WERI-Rb-1 (cell line): Measurements from ENCODE around the gene MMP23B.

ENCODE experiments used
- DNase-seq: peaks from one replicate; pipeline ENCODE4 v3.0.0-alpha.2; 2020
- H3K27ac ChIP-seq: fragments of 250-450 bp; sonication (Bioruptor Pico); 2 replicates; pipeline ENCODE4 v1.5.1; 2020; ENCODE audit warnings: mild to moderate bottlenecking, moderate library complexity
- H3K27me3 ChIP-seq: fragments of 250-450 bp; sonication (Bioruptor Pico); 2 replicates; pipeline ENCODE4 v1.5.1; 2021; ENCODE audit warnings: mild to moderate bottlenecking, low read depth, moderate library complexity; ENCODE audit not compliant: insufficient read depth, severe bottlenecking
- H3K36me3 ChIP-seq: fragments of 250-450 bp; sonication (Bioruptor Pico); 2 replicates; pipeline ENCODE4 v1.5.1; 2020; ENCODE audit warnings: mild to moderate bottlenecking, moderate library complexity
- H3K4me3 ChIP-seq: 2 replicates; pipeline ENCODE4 v1.5.1; 2011; ENCODE audit warnings: low read depth, mild to moderate bottlenecking, control low read depth, low read length
- H3K9me3 ChIP-seq: fragments of 250-450 bp; sonication (Bioruptor Pico); 2 replicates; pipeline ENCODE4 v1.5.1; 2021; ENCODE audit warnings: mild to moderate bottlenecking, moderate library complexity; ENCODE audit not compliant: severe bottlenecking
- TF ChIP-seq, protein P1 (sequence below): IDR thresholded peaks from 2 replicates; pipeline ENCODE4 v1.5.1; 2011; ENCODE audit warnings: low read depth, mild to moderate bottlenecking, control low read depth, inconsistent platforms, low read length

The MMP23B gene

DNA sequence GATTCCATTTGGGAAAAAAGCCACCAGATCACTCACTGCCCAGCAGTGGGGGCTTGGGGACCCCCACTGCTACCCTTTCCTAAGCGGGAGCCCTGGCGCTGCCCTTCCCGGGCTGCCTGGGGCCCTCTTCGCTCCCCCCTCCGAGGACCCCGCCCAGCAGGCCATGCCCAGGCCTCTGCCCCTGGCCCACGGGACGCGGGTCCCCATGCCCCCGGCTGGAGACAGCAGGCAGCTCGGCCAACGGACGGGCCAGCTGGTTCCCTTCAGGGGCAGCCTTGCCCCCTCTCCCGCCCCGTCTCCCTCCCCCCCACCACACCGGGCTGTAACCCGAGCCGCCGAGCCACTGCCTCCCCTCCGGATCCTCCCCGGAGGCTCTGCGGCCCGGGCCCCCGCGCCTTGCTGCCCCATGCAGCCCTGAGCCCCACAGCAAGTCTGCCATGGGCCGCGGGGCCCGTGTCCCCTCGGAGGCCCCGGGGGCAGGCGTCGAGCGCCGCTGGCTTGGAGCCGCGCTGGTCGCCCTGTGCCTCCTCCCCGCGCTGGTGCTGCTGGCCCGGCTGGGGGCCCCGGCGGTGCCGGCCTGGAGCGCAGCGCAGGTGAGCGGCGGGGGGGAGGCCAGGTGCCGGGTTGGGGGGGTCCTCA lies at the start of gene MMP23B:
TSS of gene MMP23B (plus strand) at position 392 of the 639 bp plus-strand sequence. CDS start at position 438, 46 bp downstream.
- TF ChIP-seq, protein P1, sequence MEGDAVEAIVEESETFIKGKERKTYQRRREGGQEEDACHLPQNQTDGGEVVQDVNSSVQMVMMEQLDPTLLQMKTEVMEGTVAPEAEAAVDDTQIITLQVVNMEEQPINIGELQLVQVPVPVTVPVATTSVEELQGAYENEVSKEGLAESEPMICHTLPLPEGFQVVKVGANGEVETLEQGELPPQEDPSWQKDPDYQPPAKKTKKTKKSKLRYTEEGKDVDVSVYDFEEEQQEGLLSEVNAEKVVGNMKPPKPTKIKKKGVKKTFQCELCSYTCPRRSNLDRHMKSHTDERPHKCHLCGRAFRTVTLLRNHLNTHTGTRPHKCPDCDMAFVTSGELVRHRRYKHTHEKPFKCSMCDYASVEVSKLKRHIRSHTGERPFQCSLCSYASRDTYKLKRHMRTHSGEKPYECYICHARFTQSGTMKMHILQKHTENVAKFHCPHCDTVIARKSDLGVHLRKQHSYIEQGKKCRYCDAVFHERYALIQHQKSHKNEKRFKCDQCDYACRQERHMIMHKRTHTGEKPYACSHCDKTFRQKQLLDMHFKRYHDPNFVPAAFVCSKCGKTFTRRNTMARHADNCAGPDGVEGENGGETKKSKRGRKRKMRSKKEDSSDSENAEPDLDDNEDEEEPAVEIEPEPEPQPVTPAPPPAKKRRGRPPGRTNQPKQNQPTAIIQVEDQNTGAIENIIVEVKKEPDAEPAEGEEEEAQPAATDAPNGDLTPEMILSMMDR, result no peak
- Histone ChIP-seq H3K9me3 (no peaks in the 10 kb centered on the region), H3K27ac (no peak within 1 kb of the TSS), H3K4me3 (no peak within 1 kb of the TSS), H3K27me3 (no peaks in the 10 kb centered on the region), H3K36me3 (peaks cover 3% of the 10 kb centered on the region; the same call in 1 of the 2 replicates)
- DNase-seq, result no peak

DNA sequence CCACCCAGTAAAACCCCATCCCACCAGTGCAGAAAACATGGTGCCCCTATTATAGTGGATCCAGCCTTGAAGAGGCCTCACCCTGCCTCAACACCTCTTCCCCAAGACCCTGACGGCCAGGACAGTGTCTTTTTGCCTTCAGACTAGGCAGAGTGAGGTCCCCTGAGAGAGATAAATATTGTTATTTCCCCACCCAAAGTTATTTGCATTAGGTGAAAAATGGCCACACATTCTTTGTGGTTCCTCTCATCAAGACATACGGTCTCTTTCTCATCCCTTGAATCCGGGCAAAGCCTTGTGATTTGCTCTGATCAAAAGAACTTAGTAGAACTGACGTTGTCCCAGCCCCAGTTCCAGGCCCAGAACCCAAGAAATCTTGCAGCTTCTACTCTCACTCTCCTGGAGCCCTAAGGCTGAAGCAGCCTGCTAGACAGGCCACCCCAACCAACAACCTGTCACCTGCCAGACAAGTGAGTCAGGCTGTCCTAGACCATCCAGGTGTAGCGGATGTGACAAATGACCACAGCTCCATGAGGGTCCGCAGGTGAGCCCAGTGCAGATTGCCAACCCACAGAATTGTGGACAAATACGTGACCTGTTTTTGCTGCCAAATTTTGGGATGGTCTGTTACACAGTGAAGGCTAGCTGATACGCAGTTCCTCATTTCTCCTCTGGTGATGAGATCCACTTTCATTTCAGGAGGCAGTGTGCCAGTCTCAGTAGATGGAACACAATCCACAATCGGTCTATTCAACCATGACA lies 49.2 kb upstream of the MMP23B start:
- no peak for DNase-seq
- Histone ChIP-seq H3K36me3 (no peaks in the 10 kb centered on the region), H3K27me3 (no peaks in the 10 kb centered on the region), H3K4me3 (no peak overlapping the region), H3K9me3 (no peaks in the 10 kb centered on the region), H3K27ac (no peak overlapping the region)
- TF ChIP-seq, protein P1, result no peak

DNA sequence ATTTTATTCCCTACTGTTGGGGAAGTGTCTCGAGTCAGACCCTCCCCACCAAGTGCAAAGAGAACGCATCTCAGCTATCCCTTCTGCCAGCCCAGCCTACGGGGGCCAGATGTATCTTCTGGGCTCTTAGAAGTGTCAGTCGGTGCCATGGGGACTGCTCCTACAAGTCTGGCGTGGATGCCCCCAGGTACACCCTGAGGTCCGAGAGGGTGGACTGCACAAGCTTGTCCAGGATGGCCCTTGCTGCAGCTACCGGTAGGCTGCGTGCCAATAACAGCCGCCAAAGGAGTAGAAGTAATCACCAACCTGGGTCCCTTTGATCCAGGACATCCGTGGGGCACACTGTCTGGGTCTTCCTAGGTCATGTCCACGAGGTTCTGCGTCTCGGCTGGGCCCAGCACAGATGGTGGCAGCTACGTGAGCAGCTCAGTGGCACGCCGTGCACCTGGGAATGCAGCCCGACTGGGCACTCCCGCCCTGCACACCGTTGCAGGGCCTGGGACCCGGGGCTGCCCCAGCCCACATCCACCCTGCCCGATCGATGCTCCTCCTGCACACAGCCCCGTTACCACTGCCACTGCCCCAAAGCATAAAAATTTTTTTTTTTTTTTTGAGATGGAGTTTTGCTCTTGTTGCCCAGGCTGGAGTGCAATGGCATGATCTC lies 48.5 kb upstream of the MMP23B start:
- TF ChIP-seq, protein P1, result no peak
- Histone ChIP-seq H3K27me3 (no peaks in the 10 kb centered on the region), H3K36me3 (no peaks in the 10 kb centered on the region), H3K9me3 (no peaks in the 10 kb centered on the region), H3K4me3 (no peak overlapping the region), H3K27ac (no peak overlapping the region)
- DNase-seq, result no peak

DNA sequence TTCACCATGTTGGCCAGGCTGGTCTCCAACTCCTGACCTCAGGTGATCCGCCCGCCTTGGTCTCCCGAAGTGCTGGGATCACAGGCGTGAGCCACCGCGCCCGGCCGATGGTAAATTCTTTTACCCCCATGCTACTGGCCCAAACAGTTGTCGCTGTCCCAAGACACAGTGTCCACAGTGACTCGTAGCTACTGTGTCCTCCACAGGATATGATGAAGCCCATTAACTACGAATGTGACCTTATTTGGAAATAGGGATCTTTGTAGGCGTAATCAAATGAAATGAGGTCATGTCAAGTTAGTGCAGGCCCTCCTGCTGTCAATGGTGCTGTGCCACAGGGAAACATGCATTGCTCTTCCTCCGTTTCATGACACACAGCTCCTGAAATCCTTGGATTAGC lies 40.5 kb upstream of the MMP23B start:
- TF ChIP-seq, protein P1, result no peak
- DNase-seq, result peak; percentile 62
- no peaks in the 10 kb centered on the region for H3K36me3 ChIP-seq
- H3K27me3 ChIP-seq, result no peaks in the 10 kb centered on the region
- no peak overlapping the region for H3K4me3 ChIP-seq
- H3K27ac ChIP-seq, result peak overlapping the region; percentile 61; the same call in 1 of the 2 replicates
- no peaks in the 10 kb centered on the region for H3K9me3 ChIP-seq

DNA sequence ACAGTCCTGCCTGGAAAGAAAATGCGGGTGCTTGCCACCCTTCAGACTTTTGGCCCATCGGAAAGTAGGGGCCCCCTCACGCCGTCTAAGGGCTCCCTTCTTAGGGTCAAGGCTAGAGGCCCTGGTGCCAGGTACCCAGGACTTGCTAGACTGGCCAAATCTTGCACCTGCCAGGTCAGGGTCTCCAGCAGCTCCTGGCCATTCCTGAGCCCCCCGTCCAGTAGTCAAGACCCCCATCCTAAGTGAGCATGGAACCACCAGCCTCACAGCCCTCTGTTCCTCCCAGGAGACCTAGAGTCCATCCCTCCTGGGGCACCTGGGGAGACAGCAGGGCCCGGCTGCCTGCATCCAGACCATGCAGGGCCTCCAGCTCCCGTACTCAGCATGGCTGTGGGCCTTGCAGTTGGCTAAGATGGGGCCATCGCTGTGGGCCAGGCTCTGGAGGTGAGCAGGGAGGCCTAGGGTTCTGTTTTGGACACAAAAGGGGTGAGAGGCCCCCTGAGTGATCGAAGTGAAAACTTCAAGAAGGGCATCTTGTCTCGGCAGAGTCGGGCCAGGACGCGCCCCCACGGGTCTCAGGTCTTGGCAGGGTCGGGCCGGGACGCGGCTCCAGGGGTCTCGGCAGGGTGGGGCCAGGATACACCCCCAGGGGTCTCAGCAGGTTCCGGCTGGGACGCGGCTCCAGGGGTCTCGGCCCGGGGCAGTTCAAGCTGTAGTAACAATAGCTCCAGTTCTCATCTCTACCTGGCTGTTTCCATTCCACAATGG lies 38.0 kb upstream of the MMP23B start:
- DNase-seq, result no peak
- Histone ChIP-seq H3K27ac (no peak overlapping the region), H3K9me3 (no peaks in the 10 kb centered on the region), H3K4me3 (no peak overlapping the region), H3K36me3 (no peaks in the 10 kb centered on the region), H3K27me3 (no peaks in the 10 kb centered on the region)
- TF ChIP-seq, protein P1, result no peak
